ENCODE results near the gene ZCWPW1. TPM values are rescaled to one million over a fixed set of nuclear protein-coding genes. Genes with fewer than 3 reads are reported as not detected.

Gene ZCWPW1, protein sequence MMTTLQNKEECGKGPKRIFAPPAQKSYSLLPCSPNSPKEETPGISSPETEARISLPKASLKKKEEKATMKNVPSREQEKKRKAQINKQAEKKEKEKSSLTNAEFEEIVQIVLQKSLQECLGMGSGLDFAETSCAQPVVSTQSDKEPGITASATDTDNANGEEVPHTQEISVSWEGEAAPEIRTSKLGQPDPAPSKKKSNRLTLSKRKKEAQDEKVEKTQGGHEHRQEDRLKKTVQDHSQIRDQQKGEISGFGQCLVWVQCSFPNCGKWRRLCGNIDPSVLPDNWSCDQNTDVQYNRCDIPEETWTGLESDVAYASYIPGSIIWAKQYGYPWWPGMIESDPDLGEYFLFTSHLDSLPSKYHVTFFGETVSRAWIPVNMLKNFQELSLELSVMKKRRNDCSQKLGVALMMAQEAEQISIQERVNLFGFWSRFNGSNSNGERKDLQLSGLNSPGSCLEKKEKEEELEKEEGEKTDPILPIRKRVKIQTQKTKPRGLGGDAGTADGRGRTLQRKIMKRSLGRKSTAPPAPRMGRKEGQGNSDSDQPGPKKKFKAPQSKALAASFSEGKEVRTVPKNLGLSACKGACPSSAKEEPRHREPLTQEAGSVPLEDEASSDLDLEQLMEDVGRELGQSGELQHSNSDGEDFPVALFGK
- 1.0 and 1.1 TPM in 2 replicates for total RNA-seq (2014; rRNA removed; shearing (Covaris generic))
- 0.76 and 0.95 TPM in 2 replicates for polyA plus RNA-seq (2015; cell fraction: cytosol; rRNA removed)
- polyA plus RNA-seq (2015; cell fraction: nucleus; rRNA removed): 1.9 and 3.5 TPM in 2 replicates

DNA sequence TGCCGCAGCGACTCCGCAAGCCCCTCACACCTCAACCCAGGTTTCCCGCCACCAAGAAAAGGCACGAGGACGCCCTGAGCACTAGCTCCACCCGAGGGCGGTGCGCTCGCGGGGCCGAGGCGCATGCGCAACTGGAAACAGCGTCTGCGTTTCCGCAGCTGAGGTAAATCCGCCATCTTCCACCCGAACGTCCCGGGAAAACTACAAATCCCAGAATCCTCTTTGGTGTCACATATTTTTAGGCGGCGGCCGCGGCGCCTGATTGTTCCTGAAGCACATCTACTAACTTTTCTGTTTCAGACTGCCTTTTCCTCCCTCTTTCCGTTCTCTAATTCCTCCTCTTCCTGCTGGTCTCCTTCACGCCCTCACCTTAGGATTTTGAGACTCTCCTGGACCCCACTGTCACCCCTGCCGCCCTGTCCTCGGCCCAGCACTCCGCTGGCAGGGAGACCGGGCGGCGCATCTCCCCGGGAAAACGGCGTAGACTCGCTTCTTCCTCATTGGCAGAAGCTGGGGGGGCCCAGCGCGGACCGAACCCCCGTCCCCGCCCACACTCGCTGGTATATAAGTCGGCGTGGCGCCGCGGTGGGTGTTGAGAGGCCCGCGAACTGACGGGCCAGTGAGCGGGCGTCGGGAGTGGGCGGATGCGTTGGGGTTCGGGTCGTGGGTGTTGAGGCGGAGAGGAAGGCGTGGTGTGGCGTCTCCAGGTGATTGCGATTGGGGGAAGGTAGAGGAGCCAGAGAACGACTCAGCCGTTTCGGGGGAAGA, at the start of gene ZCWPW1:
Gene ZCWPW1, minus strand, starts transcription at position 505 of the 768 bp plus-strand sequence. CDS start 8,054 bp downstream, outside the sequence.
- DNase-seq (ENCODE audit: low read depth): peak; percentile 95

DNA sequence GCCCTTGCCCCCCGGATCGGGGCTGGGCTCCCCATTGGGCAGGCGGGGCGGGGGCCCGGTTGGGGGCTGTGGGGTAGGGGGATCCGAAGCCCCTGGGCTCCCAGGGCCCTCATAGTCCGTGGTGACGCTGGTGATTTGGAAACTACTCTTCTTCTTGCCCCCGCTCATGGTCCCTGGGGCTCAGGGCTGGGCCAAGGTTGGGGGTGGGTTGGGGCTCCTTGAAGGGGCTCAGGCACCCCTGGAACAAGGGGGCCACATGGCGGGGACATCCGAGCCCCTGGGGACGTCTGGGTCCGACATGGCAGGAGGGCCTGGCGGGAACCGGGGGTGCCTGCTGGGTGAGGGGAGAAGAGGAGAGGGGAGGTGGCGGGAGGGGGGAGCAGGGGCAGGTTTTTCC, 49.4 kb upstream of the ZCWPW1 start:
- no peak for DNase-seq (ENCODE audit: low read depth)

DNA sequence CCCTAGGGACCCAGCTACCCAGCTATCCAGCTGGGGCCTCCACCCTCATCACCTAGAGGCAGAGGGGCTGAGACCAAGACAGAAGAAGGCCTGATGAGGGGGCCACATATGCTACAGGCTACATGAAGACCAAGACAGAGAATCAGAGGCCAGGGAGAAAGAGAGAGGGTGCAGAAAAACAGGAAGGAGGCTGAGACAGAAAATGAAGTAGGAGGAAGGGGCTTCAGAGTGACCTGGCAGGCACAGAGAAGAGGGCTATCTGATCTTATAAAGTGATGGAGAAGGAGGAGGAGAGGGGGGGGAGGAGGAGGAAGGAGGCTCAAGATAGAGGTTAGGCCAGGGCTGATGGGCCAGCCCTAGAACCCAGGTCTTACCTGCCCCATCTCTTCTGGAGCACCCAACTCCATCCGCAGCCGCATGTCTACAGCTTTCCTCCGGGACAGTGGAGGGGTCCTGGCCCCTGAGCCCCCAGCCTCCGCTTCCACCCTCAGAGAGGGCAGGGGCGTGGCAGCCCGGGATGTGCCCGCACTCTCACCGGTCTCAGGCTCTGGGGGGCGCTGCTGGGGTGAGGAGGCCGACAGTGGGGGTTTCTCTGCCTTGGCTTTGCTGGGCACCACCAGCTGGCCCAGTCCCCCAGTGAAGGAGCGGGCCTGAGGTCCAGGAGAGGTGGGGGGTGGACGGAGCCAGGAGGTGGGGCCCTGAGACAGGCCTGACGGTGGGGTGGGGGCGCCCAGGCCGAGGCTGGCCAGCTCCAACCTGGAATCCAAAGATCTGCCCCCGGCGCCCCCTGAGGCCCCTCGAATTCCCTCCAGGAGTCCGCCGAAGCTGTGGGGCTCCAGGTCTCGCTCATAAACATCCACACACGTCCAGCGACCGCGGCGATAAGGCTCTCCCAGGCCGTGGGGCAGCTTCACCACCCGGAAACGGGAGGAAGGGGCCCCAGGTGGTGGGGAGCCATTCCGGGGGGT, 48.7 kb upstream of the ZCWPW1 start:
- DNase-seq (ENCODE audit: low read depth): no peak

DNA sequence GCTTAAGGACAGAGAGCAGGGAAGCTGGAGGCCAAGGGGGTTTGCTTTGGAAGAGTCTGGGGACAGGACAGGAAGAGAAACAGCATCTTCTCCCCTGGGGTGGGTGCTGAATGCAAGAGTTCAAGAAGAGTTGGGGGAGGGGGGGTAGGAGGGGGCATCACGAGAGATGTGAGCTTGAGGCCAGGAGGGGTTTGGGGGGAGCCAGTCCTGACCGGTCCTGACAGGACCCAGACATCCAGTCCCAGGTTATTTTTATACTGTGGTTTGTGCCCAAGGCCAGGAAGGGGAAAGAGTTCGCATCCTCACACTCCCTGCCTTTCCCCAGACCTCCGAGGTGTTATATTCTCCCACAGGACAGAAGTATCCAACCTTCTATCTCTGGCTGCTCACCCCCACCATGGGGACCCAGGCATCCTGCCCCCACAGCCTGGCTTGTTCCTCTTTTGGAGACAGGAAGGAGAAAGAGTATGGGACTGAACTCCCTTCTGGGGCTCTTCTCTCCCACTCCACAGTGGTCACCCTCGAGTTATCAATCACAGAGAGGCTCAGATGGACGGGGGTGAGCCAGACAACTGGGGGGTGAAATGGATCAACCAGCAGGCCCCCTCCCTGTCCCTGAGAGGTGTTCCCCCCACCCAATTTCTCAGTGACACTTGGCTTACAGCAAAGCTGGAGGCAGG, 47.7 kb upstream of the ZCWPW1 start:
- DNase-seq (ENCODE audit: low read depth): no peak

DNA sequence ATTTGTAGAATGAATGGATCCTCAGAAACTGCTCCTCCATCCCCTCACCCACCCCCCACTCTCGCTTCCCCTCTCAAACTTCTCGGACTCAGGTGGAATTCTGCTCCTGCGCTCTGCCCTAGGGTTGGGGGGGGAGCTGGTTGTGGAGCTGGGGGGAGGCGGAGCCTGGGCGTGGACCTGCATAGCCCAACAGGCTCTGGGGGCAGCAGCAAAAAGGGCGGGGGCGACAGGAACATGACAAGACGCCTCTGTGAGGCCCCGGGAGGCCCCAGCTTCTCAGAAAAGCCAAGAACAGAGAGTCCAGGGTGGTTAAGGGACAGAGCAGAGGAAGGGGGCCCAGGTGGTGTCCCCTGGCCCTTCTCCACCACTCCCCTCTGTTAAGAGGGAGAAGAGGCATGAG, 47.0 kb upstream of the ZCWPW1 start:
- no peak for DNase-seq (ENCODE audit: low read depth)

DNA sequence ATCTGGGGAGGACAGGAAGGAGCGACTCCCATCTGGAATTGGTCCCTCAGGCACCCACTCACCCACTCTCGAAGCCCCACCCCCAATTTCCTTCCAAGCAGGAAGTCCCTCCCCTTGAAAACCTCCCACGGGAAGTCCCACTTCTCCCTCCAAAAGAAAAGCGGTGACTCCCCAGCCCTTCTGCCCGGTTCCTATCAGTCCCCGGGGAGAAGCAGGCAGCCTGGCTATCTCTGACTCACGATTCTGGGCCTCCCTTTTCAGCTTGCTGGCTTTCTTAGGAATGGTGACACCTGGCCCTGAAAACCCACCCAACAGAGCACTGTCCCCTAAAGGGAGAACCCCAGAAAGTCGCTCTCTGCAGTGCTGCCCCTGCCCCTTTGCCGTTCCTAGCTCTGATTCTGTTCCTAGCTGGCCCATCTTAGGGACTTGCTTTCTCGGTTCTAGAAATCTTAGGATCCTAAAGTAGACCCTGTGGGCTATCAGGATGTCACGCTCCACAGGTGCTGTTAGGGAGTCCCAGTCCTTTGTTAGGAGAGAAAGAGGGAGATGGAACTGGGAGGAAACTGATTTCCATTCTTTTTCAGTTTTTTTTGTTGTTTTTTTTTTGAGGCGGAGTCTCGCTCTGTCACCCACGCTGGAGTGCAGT, 44.5 kb upstream of the ZCWPW1 start:
- DNase-seq (ENCODE audit: low read depth): no peak

DNA sequence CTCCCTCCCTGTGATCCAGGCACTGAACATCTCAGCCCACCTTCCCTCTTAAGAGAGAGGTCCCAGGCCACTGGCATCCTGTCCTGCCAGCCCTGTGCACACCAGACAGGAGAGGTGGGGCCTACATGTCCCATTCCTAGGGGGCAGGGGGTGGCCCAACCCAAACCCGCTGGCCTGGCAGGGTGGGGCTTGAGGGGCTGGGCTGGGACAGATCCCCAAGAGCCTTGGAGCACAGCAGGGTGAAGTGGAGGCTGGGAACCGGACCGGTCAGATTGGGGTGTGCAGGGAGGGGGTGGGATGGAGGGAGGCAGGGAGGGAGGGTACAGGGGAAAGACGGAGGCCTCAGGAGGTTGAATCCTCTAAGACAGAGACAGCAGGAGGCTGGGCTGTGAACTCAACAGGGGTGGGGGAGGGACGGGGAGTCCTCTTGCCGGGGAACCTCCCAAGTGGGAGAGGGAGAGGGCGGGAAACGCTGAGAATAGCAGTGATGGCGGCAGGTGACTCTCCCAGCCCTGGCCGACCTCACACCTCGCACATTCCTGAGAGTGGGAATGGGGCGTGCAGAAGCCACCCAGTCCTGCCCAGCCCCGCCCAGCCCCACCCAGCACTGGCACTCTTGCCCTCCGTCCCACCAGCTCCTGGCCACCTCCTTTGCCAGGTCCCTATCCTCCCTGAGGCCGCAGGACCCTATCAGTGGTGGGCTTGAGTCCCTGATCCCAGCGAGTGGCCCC, 43.8 kb upstream of the ZCWPW1 start:
- DNase-seq (ENCODE audit: low read depth): no peak

DNA sequence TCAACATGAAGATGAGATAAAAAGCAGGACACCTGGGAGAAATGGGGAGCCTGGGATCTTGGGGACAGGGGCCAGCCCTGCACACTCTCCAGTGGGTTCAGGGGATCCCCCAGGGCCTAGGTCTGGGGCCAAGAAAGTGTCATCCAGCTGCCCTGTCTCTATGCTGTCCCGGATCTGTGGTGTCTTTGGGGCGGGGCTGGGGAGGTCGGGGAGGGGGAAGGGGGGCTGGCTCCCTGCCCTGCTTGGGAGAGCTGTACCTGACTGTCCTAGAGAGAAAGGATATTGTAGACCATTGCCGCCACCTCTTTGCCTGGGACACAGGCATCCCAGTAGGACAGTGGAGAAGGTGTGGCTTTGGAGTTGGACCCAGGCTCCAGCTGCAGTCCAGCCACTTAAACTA, 42.5 kb upstream of the ZCWPW1 start:
- no peak for DNase-seq (ENCODE audit: low read depth)

DNA sequence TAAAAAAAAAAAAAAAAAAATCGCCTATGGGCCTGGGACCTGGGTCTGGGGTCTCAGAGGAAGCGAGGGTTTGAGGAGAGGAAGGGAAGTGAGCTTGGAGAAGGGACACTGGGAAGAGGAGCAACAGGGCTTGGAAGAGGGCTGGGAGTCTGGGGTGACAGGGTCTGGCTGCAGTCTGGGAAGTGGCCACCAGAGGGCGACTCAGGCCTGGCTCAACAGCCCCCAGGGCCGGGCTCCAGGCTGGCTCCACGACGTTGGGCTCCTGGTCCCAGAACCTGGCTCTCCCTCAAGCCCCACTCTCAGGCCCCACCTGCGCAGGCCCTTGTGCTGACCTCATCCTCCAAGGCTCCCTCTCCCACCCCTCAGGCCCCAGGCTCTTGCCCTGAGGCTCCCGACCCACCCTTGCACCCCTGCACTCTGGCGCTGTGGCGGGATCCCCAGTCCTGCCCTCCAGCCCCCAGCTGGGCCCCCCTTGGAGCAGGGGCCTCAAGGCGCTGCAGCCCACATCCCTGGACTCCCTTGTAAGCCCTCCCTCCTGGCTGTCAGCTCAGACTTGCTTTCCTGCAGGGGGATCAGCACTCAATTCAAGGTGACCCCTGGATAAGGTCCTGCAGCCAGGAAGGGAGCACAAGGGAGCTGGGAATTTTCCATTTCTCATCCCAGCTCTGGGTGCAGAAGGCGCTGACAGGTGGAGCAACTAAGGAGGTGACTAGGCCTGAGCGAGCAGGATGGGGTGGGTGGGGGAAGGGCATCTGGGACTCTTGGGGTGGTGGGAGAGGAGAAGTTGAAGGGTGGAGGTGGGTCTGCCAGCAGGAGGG, 40.9 kb upstream of the ZCWPW1 start:
- DNase-seq (ENCODE audit: low read depth): peak; percentile 77

DNA sequence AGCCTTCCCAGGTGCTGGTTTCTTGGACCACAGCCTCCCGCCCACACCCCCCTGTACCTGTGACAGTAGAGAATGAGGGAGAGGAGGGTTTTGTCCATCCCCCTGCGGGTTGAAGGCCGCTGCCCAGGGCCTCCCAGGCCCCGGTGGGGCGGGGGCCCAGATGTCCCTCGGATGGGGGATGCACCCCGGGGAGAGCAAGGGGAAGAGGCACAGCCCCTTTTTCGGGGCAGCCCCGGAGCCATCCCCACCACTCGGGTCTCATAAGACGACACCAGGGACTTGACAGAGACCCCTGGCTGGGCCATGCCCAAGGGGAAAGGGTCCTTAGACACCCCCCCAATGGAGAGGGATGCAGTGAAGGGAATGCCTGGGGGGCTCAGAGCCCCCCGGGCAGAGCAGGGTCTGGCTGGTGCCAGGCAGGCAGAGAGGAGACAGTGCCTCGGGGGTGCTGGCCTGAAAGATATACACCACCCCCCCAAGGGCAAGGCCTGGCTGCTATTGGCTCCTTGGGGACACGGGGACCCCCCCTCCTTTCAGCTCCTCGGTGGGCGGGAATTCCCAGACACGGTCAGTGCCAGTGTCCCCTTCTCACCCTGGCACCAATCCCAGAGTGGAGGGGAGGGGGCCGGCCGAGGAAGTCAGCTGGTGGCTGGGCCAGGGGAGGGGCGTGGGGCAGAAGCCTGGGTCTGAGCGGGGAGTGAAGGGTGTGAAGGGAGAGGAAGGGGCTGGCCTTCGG, 39.3 kb upstream of the ZCWPW1 start:
- no peak for DNase-seq (ENCODE audit: low read depth)

DNA sequence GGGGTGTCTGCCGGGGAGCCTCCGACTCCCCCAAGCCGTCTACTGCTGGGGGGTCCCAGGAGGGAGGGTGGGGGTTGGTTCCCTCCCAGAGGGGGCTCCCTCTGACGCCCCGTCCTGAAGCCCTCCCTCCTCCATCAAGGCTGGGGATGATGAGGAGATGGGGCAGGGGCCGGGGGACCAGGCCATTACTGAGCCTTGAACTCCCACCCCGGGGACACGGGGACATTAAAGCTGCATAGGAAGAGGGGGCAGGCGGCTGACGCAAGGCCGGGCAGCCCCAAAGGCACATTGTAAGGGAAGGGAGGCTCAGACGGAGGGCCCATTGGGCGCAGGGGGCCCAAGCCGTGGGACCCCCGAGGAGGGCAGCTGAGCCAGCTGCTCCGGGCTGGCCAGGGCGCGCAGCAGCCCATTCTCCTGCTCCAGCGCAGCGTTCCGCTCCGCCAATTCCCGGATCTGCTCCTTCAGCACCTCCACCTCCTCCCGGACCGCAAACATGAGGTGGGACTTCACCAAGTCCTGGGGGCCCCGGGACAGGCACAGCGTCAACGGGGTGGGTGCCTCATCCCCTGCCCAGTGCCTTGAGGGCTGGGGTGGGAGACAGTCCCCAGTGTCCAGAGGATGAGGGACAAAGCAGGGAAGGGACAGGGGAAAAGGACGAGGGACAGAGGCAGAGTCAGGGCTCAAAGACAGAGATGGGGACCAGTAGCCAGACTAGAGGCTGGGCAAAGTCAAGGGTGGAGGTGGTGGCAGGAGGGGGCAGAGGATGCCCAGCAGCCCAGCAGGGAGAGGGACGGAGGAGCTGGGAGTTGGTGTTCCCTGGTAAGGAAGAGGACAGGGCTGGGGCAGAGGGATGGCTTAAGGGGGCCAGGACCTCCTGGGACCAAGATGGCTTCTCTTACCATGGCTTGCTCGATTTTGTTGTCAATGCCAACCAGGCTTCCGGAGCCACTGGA, 38.4 kb upstream of the ZCWPW1 start:
- DNase-seq (ENCODE audit: low read depth): no peak

DNA sequence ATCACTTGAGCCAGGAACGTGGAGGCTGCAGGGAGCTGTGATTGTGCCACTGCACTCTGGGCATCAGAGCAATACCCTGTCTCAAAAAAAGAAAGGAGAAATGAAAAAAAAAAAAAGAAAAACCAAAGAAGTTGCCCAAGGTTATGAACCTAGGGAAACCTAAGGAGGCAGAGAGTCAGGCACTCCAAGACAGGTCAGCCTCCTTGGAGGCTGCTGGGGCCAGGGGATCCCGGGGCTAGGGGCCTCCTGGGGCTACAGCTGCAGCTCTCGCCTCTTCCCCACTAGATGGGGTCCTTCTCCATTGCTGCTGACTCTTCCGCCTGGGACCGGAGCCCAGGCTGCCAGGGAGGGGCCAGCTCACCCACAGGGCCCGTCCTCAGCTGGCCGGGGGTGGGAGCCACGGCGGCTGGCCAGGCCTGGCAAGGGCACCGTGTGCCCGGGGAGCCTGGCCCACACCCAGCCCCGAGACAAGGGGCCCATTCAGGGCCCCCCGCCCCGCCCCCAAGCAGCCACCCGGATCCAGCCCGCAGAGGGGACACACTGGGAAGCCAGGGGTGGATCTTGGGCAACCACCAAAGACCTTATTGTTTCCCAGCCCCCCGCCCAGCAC, 37.3 kb upstream of the ZCWPW1 start:
- peak; percentile 72 for DNase-seq (ENCODE audit: low read depth)

DNA sequence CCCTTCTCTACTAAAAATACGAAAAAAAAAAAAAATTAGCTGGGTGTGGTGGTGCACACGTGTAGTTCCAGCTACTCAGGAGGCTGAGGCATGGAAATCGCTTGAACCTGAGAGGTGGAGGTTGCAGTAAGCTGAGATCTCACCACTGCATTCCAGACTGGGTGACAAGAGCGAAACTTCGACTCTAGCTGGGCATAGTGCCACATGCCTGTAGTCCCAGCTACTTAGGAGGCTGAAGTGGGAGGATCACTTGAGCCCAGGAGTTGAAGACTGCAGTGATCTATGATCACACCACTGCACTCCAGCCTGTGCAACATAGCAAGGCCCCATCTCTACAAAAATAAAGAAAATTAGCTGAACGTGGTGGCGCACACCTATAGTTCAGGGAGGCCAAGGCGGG, 36.8 kb upstream of the ZCWPW1 start:
- no peak for DNase-seq (ENCODE audit: low read depth)

DNA sequence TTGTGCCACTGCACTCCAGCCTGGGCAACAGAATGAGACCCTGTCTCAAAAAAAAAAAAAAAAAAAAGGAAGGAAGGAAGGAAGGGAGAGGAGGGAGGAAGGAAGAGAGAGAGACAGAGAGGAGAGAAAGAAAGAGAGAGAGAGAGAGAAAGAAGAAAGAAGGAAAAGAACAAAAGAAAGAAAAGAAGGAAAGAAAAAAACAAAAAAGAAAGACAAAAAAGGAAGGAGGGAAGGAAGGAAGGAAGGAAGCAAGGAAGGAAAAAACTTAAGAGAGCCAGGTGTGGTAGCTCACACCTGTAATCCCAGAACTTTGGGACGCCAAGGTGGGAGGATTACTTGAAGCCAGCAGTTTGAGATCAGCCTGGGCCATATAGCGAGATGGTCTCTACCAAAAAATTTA, 36.3 kb upstream of the ZCWPW1 start:
- no peak for DNase-seq (ENCODE audit: low read depth)

DNA sequence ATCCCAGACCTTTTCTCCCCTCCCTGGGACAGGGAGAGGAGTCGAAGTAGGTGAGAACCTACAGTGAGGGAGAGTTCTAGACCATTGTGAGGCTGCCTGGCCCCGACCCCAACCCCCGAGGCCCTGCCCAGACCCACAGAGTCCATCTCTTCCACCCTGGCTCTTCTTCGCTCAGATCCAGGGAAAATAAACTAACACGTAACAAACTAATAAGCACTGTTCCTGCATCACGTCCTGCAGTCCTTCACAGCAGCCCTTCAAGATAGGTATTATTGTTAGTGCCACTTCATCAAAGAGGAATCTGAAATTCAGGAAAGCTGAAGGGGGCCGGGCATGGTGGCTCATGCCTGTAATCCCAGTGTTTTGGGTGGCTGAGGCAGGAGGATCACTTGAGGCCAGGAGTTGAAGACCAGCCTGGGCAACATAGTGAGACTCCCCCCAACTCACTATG, 35.7 kb upstream of the ZCWPW1 start, which contains the start of gene SPACDR:
Gene SPACDR, minus strand, starts transcription at position 51 of the 451 bp plus-strand sequence. CDS start 235 bp downstream, outside the sequence.
- DNase-seq (ENCODE audit: low read depth): no peak
